ENCODE data around the gene HTR6.

Gene HTR6

GRCh38 chr1:19728413-19729145 lies 63.9 kb downstream of the HTR6 start:
- DNase-seq = no peak

GRCh38 chr1:19730232-19730631 lies 65.6 kb downstream of the HTR6 start:
- no peak for DNase-seq
